H1 (cell line): ENCODE measurements around the gene HDAC6. TPM values are rescaled to one million over a fixed set of nuclear protein-coding genes. Genes with fewer than 3 reads are reported as not detected.

ENCODE experiments used
- ASH2L ChIP-seq: fragments of 200-600, 300-600 bp; sonication (generic); IDR thresholded peaks from one replicate; pipeline ENCODE4 v1.7.1; 2017; ENCODE audit warnings: low read length
- BACH1 ChIP-seq: IDR thresholded peaks from 2 replicates; pipeline ENCODE4 v1.6.1; 2012; ENCODE audit warnings: low read length, improper control_type of control experiment
- polyA plus RNA-seq, 7 experiments: library from polyadenylated mRNA; depleted of rRNA in 3 of 7; stranded (reverse) in 5 of 7; unstranded in 2 of 7; fragments of >200 nt in 5 of 7; fragments of 200-250 nt in 2 of 7; gene quantifications; 1 replicate in 5 of 7; 2 replicates in 1 of 7; 4 replicates in 1 of 7; pipeline versions ENCODE4 v1.2.1 to v1.2.3, GENCODE V29; 2011 to 2013; ENCODE audit warnings: missing spikeins in 2 of 7, mixed read lengths in 2 of 7
- total RNA-seq: library from RNA; stranded (reverse); fragmentation: NEBNext Ultra II Directional; extraction: Animal tissue kit (Norgen Biotek cat#: 25700); gene quantifications from 2 replicates; pipeline ENCODE4 v1.2.1, GENCODE V29; 2021

The HDAC6 gene
- total and polyA plus RNA-seq, 2 of the 8 experiments (the other 6 are each of a cell fraction or from before 2014, with no cell fraction given), result 34.0 to 51.8 TPM

DNA sequence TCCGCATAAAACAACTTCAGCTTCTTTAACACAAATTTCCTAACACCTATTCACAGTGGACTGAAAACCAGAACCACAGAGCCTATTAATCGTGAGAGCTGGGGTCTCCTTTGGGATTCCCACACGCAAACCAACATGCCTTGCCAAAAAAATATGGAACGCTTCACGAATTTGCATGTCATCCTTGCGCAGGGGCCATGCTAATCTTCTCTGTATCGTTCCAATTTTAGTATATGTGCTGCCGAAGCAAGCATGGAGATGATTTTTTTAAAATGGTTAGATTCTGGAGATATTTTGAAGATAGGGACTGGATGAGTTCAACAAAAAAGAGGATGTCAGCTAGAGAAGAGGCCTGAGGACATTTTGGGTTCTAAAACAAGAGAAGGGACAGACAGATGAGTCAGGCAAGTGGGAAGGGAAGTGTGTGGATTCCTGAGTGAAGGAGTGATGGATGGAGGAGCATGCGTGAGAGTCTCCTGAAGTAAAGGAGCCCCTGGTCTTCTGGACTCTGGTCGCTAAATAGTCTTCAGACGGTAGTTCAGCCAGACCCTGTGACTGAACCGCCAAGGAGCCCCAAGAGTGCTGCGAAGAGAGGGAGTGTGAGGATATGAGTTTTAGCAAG lies 24.9 kb upstream of the HDAC6 start (continued):
- TF ChIP-seq ASH2L (no peak), BACH1 (no peak)
- TF ChIP-seq, all 59 proteins: peak for 0
